Left cardiac atrium (tissue), 4 donors: Measurements from ENCODE around the gene PTPRG. TPM values are rescaled to one million over a fixed set of nuclear protein-coding genes. Genes with fewer than 3 reads are reported as not detected.

Experiments
- ATAC-seq, 2 donors: fragments of 200-7000 bp; cut with Tn5 transposase; one replicate each; pipeline ENCODE4 v1.9.1; 2020; ENCODE audit warnings: mild to moderate bottlenecking in 2 of 2, moderate library complexity in 2 of 2
- DNase-seq: peaks from one replicate; pipeline ENCODE4 v3.0.0-alpha.2; 2020
- intact Hi-C, 2 donors: fragments of 100-400 bp; cut with DNase I; formaldehyde crosslinking; loops; one replicate each; pipeline versions ENCODE4 v1.14.1 to v1.15.1; 2022 to 2023
- total RNA-seq, 2 donors: library from RNA; stranded (reverse); fragmentation: NEBNext Ultra II Directional; extraction: Animal tissue kit (Norgen Biotek cat#: 25700); gene quantifications; one replicate each; pipeline ENCODE4 v1.2.1, GENCODE V29; 2021
- donor health status: DM: no; HTN: yes; CAD: no.
- donor health status: DM: no; HTN: yes; CAD: no; lungs with severe emphysema.
- donor health status: DM: yes; HTN: yes; CAD: no.
- donor health status: Dilated cardiomyopathy.

PTPRG gene
- total RNA-seq, 2 donors from 2014 or later = 37.6 to 46.9 TPM

DNA sequence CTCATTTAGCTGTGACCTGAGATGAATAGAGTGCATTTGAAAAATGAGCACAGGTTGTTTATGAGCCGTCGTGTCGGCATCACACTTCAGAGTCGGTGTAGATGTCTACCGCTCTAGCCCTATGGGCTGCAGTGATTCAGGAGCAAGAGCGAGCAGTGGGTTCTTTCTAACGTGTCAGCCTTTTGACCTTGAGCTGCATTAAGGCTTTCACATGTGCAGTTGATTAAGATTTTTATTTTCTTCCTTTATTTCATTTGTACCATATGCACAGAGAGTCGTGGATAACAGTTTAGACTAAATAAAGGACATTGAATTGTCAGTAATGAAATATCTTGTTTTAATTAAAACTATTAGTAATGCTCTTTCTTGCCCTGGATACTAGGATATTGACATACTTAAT is 368.2 kb downstream of the PTPRG start:
- DNase-seq = no peak
- no peak for ATAC-seq
- intact Hi-C loops = loop anchor here in 1 of 2 donors (10.0 kb wide), 2 partner anchors 255 to 365 kb away; partner anchors contain the start of gene PTPRG

DNA sequence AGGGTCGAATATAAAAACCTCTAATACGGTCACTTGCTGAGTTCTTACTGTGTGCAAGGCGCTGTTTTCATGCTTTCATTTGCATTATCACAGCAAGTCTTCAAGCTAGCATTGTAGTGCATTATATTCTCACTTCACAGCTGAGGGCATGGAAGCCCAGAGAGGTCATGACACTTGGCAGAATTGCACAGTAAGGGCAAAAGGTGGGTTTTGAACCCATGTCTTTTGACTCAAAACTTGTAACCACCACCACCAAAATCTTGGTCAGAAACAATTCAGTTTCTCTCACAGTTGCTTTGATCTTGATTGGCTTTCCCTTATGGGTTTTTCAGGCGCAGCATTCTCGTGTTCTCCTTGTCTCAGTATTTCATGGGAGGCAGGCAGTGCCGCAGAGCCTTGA is 371.1 kb downstream of the PTPRG start:
- ATAC-seq (no peak), DNase-seq (no peak)
- intact Hi-C loops = no loop called here

DNA sequence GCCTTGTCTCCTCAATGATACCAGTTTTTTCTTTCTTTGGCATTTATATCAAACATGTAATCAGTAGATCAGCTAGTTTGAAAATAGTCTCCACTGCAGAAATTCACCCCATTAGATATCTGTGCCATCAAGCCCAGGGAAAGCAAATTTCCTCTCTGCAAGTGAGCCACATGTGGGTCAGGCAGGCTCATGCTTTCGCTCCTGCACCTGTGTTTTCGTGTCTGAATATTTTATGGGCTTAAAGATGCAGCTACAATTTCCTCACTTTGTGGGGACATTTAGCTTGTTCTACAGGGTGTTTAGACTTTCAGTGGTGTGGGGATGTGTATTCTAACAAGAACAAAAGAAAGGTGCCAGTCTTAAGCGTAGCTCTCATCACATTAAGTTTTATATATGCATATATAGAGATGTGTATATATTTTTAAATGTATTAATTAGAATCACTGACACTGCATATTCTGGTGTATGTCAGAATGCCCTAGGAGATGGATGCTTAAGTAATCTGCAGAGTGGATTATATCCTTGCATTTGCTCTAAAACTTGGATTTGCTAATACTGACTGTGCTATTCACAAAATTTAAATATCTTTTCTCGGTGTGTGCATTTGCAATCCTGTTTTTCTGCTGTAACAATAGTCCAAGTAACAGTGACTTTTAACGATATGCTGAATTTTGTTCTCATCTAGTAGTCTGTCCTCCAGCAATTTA is 372.6 kb downstream of the PTPRG start:
- ATAC-seq = no peak
- DNase-seq = no peak
- intact Hi-C loops = no loop called here

DNA sequence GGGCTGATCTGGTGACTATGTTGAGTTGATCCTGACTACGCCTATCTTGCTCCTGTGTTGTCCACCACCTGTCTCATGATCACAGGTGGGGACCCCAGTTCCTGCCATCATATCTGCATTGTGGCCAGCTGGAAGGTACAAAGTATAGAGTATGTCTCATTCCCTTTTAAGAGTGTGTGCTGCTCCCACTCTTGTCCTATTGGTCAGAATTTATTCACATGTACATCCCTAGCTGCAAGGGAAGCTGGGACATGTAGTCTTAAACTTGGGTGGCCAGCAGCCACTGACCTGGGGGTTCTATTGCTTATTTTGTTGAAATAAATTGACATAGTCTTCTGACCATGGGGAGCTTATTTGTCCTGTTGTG is 373.1 kb downstream of the PTPRG start:
- intact Hi-C loops = no loop called here
- ATAC-seq = no peak
- no peak for DNase-seq

DNA sequence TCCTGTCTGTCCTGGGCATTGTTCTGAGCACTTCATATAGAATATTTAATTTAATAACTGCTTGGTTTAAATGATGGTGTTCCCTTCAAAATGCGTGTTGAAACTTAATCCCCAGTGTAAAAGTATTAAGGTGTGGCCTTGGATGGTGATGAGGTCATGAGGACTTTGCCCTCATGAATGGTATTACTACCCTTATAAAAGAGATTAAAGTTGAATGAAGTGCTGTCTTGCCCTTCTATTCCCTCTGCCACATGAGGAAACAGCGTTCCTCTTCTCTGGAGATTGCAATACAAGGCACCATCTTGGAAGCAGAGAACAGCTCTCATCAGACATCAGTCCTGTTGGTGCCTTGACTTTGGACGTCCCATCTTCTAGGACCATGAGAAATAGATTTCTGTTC is 374.4 kb downstream of the PTPRG start:
- DNase-seq = no peak
- no peak for ATAC-seq
- intact Hi-C loops = no loop called here

DNA sequence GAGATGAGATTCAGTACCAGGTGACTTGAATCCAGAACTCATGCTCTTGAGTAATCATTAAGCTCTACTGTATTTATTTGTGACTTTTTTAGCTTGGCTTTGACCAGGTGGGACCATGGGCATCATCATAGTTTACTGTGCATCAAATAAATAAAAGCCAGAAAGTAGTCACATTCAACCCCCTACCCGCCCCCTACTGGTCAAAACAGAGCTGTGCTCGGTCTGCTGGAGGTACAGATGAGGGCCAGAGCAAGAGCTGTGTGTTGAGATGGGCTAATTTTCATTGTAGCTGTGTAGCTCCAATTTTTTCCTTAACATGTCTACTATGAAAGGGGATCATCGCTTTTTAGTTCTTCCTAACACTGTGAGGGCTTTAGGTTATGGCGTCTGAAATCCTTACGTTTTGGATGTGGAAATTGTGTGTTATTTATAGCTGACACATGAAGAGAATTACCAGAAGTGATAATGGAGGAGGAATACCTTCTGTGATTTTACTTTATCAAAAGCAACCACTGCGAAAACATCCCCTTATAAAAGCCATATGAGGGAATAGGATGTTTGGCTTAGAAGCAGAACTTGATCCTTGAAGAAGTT is 375.1 kb downstream of the PTPRG start:
- ATAC-seq (no peak), DNase-seq (no peak)
- intact Hi-C loops = no loop called here

DNA sequence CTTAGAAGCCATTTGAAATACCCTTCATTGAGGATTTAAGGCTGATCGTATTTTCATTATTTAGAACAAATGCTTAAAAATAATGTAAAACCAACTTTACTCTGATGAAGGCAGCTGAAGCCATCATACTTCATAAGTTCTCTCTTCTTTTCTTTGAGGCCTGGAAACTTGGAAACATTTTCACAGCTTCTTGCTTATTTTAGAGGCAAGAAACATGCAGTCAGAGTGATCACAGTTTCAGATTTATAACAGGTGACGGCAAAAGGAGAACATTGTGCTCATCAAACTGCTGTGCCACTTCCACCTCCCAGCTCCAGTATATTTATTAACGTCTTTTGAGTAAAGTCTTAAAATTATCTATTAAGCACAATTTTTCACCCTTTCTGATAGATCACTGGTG is 376.1 kb downstream of the PTPRG start:
- intact Hi-C loops = no loop called here
- no peak for ATAC-seq
- DNase-seq = no peak

DNA sequence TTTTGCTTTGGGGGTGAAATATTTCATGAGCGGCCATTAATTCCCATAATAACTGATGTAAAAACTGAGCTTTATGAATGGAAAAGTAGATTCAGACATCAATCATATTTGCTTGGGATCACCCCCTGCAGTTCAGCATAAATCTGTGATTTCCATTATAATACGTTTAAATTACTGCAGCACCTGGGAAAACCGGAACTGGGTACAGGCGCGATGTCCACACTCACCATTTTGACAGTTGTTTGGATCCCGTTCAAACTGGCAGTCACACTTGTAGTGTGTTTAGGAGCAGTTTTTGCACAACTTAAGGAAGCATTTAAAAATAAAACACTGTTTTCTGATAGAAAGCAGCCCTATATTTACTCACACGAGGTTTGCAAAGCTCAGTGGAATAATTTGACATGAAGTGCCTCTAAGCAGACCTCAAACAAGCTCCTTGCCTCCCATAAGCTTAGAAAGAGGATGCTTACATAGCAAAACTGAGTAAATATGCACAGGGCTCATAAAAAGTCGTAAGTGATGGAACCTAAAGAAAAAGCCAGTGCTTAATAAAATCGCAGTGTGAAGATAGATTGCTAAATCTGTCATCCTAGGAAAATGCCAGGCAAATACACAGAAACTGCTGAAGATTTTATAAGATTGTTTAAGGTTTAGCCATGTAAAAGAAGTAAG is 377.6 kb downstream of the PTPRG start:
- ATAC-seq = no peak

DNA sequence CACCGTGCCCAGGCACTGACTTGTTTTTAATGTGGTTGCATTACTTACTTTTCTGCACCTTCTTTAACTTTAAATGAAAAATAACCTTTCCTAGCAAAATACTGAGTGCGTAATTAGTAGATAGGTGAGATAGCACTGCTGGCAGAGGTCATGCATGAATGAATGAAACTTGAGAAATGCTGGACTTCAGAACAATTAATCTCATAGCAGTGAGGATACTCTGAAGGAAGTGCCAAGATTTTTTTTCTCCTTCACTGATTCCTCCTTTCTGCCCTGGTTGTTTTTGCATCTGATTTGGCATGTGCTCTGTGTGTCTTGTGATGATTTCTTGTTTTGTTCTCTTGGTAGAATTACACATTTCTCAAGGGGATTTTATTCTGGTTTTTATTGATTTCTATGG is 378.9 kb downstream of the PTPRG start:
- ATAC-seq = no peak
- intact Hi-C loops = loop anchor here in 1 of 2 donors (10.0 kb wide), 1 partner anchor 175 kb away; no protein-coding TSS in a partner anchor
- DNase-seq = no peak

More for the DNA sequence above, 377.6 kb downstream of the PTPRG start:
- intact Hi-C loops = no loop called here
- DNase-seq = no peak

DNA sequence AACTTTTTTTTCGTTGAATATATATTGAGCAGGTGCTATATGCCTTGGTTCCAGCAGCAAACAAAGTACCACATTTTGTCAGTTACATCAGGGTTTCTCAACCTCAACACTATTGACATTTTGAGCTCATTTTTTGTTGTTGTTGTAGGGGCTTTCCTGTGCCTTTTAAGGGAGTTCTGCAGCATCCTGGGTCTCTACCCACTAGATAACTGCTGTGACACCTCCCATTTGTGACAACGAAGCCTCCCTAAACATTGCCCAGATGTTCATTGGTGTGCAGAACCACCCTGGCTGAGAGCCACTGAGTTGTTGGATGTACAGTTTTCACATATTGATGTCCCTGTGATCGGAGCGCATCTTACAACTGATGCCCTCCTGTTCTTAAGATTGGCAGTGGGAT is 382.6 kb downstream of the PTPRG start:
- ATAC-seq (no peak), DNase-seq (no peak)
- intact Hi-C loops = loop anchor here in 1 of 2 donors (10.0 kb wide), 1 partner anchor 171 kb away; no protein-coding TSS in a partner anchor

DNA sequence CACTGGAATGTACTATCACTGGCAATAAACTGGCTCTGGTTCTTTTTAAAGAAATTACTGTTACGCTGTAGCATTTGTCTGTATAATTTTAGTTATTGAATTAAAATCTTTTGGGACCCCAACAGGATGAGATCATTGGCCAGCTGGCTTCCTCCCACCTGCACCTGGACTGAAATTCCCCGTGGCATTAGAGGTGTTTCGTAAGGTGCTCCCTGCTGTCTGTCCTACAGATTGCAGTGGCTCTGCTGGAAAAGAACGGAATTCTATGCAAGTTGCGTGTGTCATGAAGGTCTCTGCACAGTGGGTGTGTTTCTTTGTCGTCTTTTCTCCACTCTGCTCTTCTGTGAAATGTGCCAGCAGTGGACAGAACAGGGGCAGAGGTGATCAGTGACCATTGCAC is 383.4 kb downstream of the PTPRG start:
- ATAC-seq (peak in 1 of 2 donors; percentile 60), DNase-seq (no peak)
- intact Hi-C loops = loop anchor here in 1 of 2 donors (10.0 kb wide), 1 partner anchor 170 kb away; no protein-coding TSS in a partner anchor

DNA sequence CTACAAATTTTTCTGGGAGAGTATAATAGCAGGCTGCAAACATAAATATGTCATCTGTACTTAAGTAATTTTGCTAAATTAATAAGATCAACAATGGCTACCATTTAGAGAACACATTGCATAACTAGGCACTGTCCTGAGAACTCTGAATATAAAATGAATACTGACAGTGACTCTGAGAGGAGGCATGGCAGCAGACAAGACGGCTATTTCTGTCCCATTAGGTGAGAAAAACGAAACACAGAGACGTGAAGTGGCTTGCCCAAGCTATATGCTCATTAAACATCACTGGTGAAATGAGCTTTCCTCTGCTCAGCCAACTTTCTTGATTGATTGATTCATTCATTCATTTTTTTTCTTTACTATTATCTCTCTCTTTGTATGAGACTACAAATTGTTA is 384.3 kb downstream of the PTPRG start:
- intact Hi-C loops = loop anchor here in 1 of 2 donors (10.0 kb wide), 1 partner anchor 169 kb away; no protein-coding TSS in a partner anchor
- DNase-seq (no peak), ATAC-seq (peak in 1 of 2 donors; percentile 26)

DNA sequence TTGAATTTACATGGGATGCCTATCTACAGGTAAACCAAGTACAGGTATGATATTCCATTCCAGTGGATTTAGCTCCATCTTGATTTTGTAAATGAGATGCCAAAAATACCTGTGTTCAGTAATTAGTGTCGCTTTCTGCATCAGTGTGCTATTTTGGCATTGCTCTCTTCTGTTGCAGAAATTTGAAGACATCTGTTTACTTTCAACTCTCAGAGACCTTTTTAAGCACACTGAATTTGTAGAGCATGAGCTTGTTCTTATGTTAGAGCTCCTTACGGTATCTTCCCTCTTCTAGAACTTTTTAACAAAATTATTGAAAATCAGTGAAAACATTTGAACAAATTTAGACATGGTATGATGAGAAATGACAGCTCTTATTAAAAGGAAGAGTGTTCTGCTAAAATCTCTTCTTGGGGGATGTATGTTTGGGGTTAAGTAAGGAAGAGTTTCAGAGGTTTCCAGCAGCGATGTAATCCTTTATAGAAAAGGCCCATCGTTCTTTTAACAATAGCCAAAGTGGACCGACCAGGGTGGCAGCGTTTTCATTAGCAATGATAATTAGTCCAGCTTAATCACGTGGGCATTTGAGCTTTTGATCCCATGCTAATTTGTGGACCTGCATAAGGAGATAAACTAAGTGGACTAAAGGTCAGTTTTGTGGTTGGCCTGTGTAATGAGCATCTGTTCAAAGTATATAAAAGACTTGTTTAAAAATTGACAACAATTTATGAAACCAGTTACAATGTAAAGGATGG is 385.4 kb downstream of the PTPRG start:
- ATAC-seq = no peak
- intact Hi-C loops = loop anchor here in 1 of 2 donors (10.0 kb wide), 1 partner anchor 168 kb away; no protein-coding TSS in a partner anchor
- DNase-seq = no peak

DNA sequence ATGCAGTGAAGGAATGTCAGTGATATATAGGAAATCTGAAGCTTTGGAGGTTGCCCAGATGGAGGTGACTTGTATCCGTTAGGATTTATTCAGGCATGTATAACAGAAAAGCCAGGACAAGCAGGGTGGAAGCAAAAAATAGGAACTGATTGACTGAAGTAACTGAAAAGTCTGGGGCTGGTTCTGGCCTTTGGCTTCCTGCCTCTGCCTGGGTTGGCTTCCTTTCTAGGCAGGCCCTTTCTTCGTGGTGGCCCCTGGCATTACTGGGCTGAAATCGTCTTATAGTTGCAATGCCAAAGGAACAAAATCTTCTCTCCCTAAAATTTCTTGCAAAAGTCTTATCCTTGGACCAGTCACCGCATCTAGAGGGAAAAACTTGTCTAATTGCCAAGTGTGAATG is 386.1 kb downstream of the PTPRG start:
- DNase-seq = no peak
- intact Hi-C loops = loop anchor here in 1 of 2 donors (10.0 kb wide), 1 partner anchor 167 kb away; no protein-coding TSS in a partner anchor

DNA sequence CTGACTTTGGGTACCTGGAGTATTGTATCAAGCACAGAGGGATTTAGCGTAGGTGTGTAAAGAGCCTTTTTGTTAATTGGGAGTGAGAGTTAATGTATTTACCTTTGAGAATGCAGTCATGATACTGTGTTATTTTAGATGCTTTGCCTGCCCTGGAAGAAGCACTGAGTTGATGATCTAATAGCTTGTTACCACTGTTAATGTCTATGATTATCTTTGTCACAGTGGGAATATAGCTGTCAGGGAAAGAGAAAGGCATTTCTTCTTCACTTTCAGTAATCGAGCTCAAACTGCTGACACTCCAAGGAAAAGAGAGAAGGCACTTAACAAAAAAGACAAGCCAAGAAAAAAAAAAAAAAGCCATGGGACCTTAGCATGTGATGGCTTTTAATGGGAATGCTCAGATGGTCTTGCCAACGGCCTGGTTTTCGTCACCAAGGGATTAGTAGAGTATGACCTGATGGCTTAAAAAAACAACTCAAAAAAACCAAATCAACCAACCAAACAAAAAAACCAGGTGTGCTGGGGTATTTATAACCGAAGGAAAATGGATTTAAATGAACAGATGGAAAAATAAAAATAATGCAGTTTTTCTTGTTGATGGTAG is 387.4 kb downstream of the PTPRG start:
- intact Hi-C loops = loop anchor here in 1 of 2 donors (10.0 kb wide), 1 partner anchor 166 kb away; no protein-coding TSS in a partner anchor
- peak in 1 of 2 donors; percentile 4 for ATAC-seq

More for the DNA sequence above, 386.1 kb downstream of the PTPRG start:
- ATAC-seq = peak in 1 of 2 donors; percentile 63

DNA sequence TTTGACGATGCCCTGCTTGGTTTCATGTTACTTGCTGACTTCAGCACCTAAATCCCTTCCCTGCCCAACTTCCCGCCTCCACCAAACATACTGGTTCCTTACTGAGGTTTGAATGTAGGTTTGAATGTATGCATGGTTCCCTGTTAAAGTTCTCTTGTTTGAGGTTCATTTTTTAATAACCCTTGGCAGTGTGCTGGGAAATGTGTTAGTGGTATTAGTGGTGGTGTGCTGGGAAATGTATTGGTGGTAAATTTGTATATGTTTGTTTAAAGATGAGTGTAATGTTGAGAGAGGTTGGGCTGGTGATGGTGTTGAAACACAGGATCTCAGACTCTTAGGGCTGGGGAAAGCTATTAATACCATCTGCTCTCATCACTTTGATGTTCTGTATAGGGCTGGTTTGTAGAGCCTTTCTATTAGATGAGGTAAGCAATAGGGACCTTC is 392.7 kb downstream of the PTPRG start:
- no peak for DNase-seq
- intact Hi-C loops = no loop called here
- peak in 1 of 2 donors; percentile 51 for ATAC-seq

More for the DNA sequence above, 387.4 kb downstream of the PTPRG start:
- no peak for DNase-seq

DNA sequence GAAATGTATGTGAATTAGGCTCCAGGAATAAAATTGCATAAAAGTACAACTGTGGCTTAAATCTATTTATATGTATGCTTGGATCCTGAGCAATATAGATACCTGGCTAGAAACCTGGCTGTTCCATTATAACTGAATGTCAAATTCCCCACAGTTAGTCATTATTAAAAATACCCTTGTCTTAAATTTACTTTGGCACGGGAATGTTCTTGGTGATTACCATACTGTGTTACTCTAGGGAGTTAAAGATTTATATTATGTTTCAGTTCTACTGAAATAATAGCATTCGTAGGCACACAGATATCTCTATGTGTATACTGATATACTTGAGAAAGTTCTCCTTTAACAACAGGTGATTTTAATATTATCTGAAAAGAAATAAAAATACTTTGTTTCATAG is 394.1 kb downstream of the PTPRG start:
- DNase-seq (no peak), ATAC-seq (no peak)
- intact Hi-C loops = no loop called here

DNA sequence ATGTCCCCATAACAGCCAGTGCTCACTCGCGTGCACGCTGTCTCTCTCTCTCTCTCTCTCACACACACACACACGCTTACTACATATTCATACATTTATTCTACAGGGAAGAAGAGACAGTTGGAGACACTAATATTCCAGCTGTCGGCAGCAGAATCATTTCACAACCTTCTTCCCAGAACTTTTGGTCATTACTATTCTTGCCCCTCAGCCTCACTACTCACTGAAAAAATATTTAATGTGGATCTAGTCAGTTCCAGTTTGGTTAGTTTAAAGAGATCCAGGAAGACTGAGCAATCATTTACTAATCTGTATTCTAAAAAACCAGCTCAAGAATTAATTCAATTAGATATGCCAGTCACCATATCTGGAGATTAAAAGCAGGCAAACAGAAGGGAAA is 394.9 kb downstream of the PTPRG start:
- DNase-seq = no peak
- intact Hi-C loops = no loop called here
- peak; percentile 38 to 66 for ATAC-seq

DNA sequence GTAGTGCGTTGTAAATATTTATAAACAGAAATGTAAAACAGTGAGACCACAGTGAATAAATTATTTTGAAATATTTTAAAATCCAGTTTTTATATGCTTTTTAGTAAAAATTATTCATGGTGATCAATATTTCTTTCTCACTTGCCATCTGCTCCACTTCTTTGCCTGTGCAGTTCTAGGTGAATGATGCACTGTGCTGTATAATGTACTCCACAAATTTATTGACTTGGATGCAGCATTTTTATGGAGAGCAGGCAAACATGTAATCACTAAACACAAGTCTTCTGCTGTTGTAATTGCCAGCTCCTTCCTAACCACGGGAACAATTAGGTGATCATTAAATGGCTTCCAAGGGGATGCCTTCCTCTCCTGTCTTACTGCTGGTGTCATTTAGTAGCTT is 395.9 kb downstream of the PTPRG start:
- intact Hi-C loops = no loop called here
- ATAC-seq (no peak), DNase-seq (no peak)
